Measurements from ENCODE around the gene TMEM25.
A peak's percentile ranks its signal among the peaks of the same experiment; 100 is the strongest.
"Not testable (repeated sequence)": the region's sequence is repeated elsewhere in the genome, so short reads cannot be mapped to it uniquely, and the experiment has no call there.

Gene TMEM25

GRCh38 chr11:118530683-118531596 is at the start of gene TMEM25:
TMEM25 (plus strand) TSS chr11:118531192; CDS start chr11:118531802, 610 bp downstream.
- no peak for FAIRE-seq

- FAIRE-seq = not testable (repeated sequence)
Measured at GRCh38 chr11:118481238-118481637, 49.8 kb upstream of the TMEM25 start.

DNA sequence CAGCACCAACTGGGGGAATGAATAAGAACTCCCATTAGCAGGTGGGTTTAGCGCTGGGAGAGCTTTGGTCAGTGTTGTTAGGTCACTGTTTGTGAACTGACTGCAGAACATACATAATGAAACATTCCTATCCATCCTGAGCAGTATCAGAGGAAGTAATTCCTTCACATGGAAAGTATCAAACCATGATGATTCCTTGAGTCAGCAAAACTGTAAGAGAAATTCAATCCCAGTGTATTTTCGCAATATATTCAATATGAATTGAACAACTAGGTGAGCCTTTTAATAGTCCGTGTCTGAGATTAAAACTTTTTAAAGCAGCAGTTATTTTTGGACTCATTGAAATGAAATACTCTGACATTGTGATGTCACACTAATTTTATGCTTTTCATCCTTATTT is 46.6 kb upstream of the TMEM25 start:
- FAIRE-seq = no peak

DNA sequence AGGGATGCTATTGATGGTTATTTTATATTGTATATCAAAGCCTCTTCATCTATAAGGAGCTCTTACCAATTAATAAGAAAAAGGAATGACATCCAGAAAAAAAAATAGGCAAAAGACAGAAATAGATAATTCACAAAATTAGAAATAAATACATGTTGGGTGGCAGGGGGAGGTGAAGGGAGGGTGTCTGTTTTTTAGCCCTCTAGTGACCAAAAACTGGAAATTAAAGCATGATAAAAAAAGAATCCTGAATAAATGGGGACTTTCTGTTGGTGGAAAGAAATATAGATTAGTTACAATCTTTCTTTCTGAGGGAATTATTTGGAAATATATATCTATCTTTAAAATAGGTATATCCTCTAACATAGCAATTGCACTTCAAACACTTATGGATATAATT is 45.7 kb upstream of the TMEM25 start:
- FAIRE-seq = no peak

- FAIRE-seq = peak; percentile 97
Measured at GRCh38 chr11:118488480-118489109, 42.4 kb upstream of the TMEM25 start.

GRCh38 chr11:118491041-118491440 is 40.0 kb upstream of the TMEM25 start:
- no peak for FAIRE-seq

DNA sequence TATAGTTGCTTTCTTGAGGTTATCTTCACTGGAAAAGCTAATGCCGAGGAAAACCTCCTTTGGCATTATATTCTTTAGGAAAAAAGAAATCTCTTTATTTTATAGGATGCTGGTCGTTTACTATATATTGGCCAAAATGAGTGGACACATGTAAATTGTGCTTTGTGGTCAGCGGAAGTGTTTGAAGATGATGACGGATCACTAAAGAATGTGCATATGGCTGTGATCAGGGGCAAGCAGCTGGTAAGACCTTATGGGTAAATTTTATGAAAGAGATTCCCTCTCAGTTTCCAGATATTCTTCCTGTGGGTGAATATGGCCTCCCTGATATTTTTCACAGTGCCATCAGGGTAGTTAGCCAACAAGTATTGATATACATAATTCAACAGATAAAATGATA is 33.2 kb upstream of the TMEM25 start:
- no peak for FAIRE-seq

DNA sequence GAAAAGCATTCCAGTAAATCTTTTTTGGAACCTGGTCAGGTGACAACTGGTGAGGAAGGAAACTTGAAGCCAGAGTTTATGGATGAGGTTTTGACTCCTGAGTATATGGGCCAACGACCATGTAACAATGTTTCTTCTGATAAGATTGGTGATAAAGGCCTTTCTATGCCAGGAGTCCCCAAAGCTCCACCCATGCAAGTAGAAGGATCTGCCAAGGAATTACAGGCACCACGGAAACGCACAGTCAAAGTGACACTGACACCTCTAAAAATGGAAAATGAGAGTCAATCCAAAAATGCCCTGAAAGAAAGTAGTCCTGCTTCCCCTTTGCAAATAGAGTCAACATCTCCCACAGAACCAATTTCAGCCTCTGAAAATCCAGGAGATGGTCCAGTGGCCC is 27.8 kb upstream of the TMEM25 start:
- no peak for FAIRE-seq

DNA sequence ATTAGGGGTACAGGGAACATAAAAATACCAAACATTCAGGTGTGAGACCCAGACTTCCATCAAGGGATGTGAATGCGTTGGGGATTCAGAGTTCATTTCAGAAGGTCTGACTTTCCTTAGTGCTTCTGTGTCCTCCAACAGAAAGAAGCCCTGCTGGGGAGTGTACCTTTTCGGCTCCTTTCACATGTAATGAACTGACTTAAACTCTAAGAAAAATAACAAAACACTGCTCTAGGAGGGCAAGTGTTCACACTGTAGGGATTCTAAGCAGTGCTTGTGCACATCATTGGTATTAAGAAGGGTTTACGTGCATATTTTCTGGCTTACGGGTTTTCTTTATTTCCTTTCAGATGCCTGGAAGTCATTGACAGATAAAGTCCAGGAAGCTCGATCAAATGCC is 19.4 kb upstream of the TMEM25 start:
- no peak for FAIRE-seq

GRCh38 chr11:118514103-118514502 is 16.9 kb upstream of the TMEM25 start:
- no peak for FAIRE-seq

GRCh38 chr11:118519549-118519948 is 11.4 kb upstream of the TMEM25 start:
- FAIRE-seq = no peak

- FAIRE-seq = no peak
Measured at GRCh38 chr11:118521892-118522311, 9.1 kb upstream of the TMEM25 start.

DNA sequence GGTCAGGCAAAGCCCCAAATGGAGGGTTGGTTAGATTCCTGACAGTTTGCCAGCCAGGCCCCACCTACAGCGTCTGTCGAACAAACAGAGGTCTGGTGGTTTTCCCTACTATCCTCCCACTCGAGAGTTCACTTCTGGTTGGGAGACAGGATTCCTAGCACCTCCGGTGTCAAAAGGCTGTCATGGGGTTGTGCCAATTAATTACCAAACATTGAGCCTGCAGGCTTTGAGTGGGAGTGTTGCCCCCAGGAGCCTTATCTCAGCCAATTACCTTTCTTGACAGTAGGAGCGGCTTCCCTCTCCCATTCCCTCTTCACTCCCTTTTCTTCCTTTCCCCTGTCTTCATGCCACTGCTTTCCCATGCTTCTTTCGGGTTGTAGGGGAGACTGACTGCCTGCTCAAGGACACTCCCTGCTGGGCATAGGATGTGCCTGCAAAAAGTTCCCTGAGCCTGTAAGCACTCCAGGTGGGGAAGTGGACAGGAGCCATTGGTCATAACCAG is 8.4 kb upstream of the TMEM25 start:
- no peak for FAIRE-seq

DNA sequence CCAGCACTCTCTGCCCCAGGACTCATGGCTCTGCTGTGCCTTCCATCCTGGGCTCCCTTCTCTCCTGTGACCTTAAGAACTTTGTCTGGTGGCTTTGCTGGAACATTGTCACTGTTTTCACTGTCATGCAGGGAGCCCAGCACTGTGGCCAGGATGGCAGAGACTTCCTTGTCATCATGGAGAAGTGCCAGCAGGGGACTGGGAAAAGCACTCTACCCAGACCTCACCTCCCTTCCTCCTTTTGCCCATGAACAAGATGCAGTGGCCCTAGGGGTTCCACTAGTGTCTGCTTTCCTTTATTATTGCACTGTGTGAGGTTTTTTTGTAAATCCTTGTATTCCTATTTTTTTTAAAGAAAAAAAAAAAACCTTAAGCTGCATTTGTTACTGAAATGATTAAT is 6.6 kb upstream of the TMEM25 start:
- no peak for FAIRE-seq

DNA sequence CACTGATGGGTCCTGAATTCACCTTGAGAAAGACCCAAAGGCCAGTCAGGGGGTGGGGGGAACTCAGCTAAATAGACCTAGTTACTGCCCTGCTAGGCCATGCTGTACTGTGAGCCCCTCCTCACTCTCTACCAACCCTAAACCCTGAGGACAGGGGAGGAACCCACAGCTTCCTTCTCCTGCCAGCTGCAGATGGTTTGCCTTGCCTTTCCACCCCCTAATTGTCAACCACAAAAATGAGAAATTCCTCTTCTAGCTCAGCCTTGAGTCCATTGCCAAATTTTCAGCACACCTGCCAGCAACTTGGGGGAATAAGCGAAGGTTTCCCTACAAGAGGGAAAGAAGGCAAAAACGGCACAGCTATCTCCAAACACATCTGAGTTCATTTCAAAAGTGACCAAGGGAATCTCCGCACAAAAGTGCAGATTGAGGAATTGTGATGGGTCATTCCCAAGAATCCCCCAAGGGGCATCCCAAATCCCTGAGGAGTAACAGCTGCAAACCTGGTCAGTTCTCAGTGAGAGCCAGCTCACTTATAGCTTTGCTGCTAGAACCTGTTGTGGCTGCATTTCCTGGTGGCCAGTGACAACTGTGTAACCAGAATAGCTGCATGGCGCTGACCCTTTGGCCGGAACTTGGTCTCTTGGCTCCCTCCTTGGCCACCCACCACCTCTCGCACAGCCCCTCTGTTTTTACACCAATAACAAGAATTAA is 6.1 kb upstream of the TMEM25 start:
- FAIRE-seq = no peak

DNA sequence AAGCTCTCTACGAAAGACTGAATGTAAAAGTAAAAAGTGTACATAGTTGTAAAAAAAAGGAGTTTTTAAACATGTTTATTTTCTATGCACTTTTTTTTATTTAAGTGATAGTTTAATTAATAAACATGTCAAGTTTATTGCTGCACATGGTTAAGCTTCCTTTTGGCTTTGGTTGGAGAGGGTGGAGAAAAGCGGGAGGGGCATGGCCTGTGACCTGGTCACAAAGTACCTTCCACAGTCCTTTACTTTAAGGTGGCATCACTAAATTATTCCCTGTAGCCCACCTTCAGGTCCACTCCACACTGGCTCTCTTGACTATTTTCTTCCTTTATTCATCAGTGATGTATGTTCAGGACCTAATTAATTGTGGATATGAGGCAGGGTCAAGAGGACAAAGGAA is 4.3 kb upstream of the TMEM25 start:
- FAIRE-seq = no peak

DNA sequence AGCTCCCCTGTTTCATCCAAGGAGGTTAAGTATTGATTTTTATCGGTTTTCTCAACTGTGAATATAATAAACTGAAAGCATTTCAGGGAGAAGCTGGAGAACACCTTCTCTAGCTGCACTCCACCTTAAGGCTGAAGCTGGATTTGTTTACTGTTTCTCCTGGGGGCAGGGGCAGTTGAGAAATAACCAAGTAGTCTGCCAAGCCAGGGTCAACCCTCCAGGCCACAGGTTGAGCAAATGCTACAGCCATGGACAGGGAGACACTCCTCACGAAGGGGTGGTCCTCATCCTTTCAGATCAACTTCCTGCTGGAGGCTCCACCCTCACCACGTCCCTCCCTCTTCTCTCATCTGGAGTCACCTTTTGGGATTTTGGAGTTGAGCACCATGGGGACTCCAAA is 3.9 kb upstream of the TMEM25 start, which contains the start of gene TTC36:
TSS of gene TTC36 (plus strand) at position 366 of the 400 bp plus-strand sequence. CDS start at position 387, 21 bp downstream.
- no peak for FAIRE-seq

GRCh38 chr11:118528511-118528910 is 2.5 kb upstream of the TMEM25 start:
- FAIRE-seq = no peak

GRCh38 chr11:118529584-118530175 is 1.3 kb upstream of the TMEM25 start:
- FAIRE-seq = no peak

DNA sequence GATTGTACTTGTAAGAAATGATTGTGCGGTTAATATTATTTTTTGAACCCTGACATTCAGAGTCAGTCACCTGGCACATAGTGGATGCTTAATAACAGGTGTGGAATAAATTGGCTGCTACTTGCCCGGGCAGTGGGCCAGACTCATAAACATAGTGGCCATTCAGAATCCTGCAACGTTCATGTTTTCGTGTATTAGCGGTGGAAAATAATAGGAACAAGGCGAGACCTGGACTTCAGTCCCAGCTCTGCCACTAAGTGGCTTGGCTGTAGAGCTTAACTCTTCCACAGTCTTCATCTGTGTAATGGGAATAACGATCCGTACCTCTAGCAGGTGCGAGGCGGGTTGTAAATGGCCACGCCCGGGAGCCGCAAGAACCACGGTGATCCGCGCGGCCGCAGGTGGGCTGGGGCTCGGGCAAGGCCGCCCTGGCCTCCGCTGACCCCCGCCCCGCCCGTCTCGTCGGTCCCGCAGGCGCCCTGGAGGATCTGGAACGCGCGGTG is 761 bp upstream of the TMEM25 start:
- FAIRE-seq = no peak

- no peak for FAIRE-seq
Measured at GRCh38 chr11:118531597-118532084, 649 bp downstream of the TMEM25 start.

- FAIRE-seq = no peak
Measured at GRCh38 chr11:118532091-118532490, 1.1 kb downstream of the TMEM25 start.
